DOHH2 (cell line): Measurements from ENCODE around the gene CLCN7.

Source experiments
- H3F3A ChIP-seq: fragments of 200-600 bp; sonication (generic), shearing (Covaris generic); 2 replicates; pipeline ENCODE4 v1.6.0; 2016; ENCODE audit warnings: antibody characterized with exemption, mild to moderate bottlenecking; ENCODE audit not compliant: control insufficient read depth, insufficient read depth
- H3K27ac ChIP-seq: fragments of 200-600 bp; sonication (generic); 2 replicates; pipeline ENCODE4 v1.5.1; 2014; ENCODE audit warnings: low read depth, mild to moderate bottlenecking, low read length, moderate library complexity
- H3K27me3 ChIP-seq: fragments of 200-600 bp; sonication (generic); 2 replicates; pipeline ENCODE4 v1.6.1; 2014; ENCODE audit warnings: mild to moderate bottlenecking, low read length, mixed read lengths; ENCODE audit not compliant: control insufficient read depth
- H3K36me3 ChIP-seq: fragments of 200-600 bp; sonication (generic); 2 replicates; pipeline ENCODE4 v1.6.1; 2014; ENCODE audit warnings: mild to moderate bottlenecking, low read length, moderate library complexity, mixed read lengths; ENCODE audit not compliant: control insufficient read depth
- H3K4me1 ChIP-seq: fragments of 200-600 bp; sonication (generic); 2 replicates; pipeline ENCODE4 v1.6.1; 2014; ENCODE audit warnings: mild to moderate bottlenecking, low read length, mixed read lengths; ENCODE audit not compliant: control insufficient read depth
- H3K4me2 ChIP-seq: fragments of 200-600 bp; sonication (generic); 2 replicates; pipeline ENCODE4 v1.6.0; 2014; ENCODE audit warnings: mild to moderate bottlenecking, low read length, moderate library complexity
- H3K4me3 ChIP-seq: fragments of 200-600 bp; sonication (generic); 2 replicates; pipeline ENCODE4 v1.5.1; 2014; ENCODE audit warnings: mild to moderate bottlenecking, low read length, mixed read lengths
- H3K79me2 ChIP-seq: fragments of 200-600 bp; sonication (generic); 2 replicates; pipeline ENCODE4 v1.6.1; 2014; ENCODE audit warnings: mild to moderate bottlenecking, low read length, mixed read lengths; ENCODE audit not compliant: control insufficient read depth
- H3K9me2 ChIP-seq: fragments of 200-600 bp; sonication (generic); replicated peaks from 2 replicates; pipeline ENCODE4 v1.6.1; 2014; ENCODE audit warnings: mild to moderate bottlenecking, low read length, mixed read lengths; ENCODE audit not compliant: control insufficient read depth
- H3K9me3 ChIP-seq: fragments of 200-600 bp; sonication (generic); 2 replicates; pipeline ENCODE4 v1.6.1; 2014; ENCODE audit warnings: antibody characterized with exemption, low read length, mixed read lengths; ENCODE audit not compliant: control insufficient read depth, insufficient read depth
- H4K20me1 ChIP-seq: fragments of 200-600 bp; sonication (generic); 2 replicates; pipeline ENCODE4 v1.6.0; 2014; ENCODE audit warnings: low read depth, mild to moderate bottlenecking, antibody characterized with exemption, low read length, moderate library complexity; ENCODE audit not compliant: control insufficient read depth, insufficient read depth
- CTCF ChIP-seq: fragments of 200-600 bp; sonication (generic); IDR thresholded peaks from one replicate; pipeline ENCODE4 v1.5.1; 2014; ENCODE audit warnings: antibody characterized with exemption, mild to moderate bottlenecking, low read depth, low read length; ENCODE audit not compliant: poor library complexity, severe bottlenecking
- EZH2phosphoT487 ChIP-seq: fragments of 200-600 bp; sonication (generic); IDR thresholded peaks from 2 replicates; pipeline ENCODE4 v1.6.1; 2017; ENCODE audit warnings: borderline replicate concordance, mild to moderate bottlenecking, antibody characterized with exemption, low read length, moderate library complexity, mixed read lengths

CLCN7 gene

GRCh38 chr16:1520461-1520860, 45.6 kb upstream of the CLCN7 start:
- no peaks in the 10 kb centered on the region for H3F3A ChIP-seq
- TF ChIP-seq CTCF (no peak), EZH2phosphoT487 (no peak)
- H3K4me3 ChIP-seq: no peak overlapping the region
- H3K9me3 ChIP-seq: no peaks in the 10 kb centered on the region
- H3K4me2 ChIP-seq: no peak overlapping the region
- no peak overlapping the region for H3K27ac ChIP-seq
- H3K4me1 ChIP-seq: no peaks in the 10 kb centered on the region
- no peaks in the 10 kb centered on the region for H3K27me3 ChIP-seq
- no peaks in the 10 kb centered on the region for H3K9me2 ChIP-seq
- no peaks in the 10 kb centered on the region for H3K36me3 ChIP-seq
- no peaks in the 10 kb centered on the region for H4K20me1 ChIP-seq
- H3K79me2 ChIP-seq: no peaks in the 10 kb centered on the region

GRCh38 chr16:1519831-1520230, 45.0 kb upstream of the CLCN7 start:
- no peak overlapping the region for H3K4me2 ChIP-seq
- H3K9me3 ChIP-seq: no peaks in the 10 kb centered on the region
- H3K4me1 ChIP-seq: no peaks in the 10 kb centered on the region
- H3K79me2 ChIP-seq: no peaks in the 10 kb centered on the region
- H3K9me2 ChIP-seq: no peaks in the 10 kb centered on the region
- H3K27me3 ChIP-seq: no peaks in the 10 kb centered on the region
- no peak overlapping the region for H3K27ac ChIP-seq
- H3K36me3 ChIP-seq: no peaks in the 10 kb centered on the region
- TF ChIP-seq CTCF: no peak
- no peak for TF ChIP-seq EZH2phosphoT487
- no peak overlapping the region for H3K4me3 ChIP-seq
- H4K20me1 ChIP-seq: no peaks in the 10 kb centered on the region
- H3F3A ChIP-seq: no peaks in the 10 kb centered on the region

DNA sequence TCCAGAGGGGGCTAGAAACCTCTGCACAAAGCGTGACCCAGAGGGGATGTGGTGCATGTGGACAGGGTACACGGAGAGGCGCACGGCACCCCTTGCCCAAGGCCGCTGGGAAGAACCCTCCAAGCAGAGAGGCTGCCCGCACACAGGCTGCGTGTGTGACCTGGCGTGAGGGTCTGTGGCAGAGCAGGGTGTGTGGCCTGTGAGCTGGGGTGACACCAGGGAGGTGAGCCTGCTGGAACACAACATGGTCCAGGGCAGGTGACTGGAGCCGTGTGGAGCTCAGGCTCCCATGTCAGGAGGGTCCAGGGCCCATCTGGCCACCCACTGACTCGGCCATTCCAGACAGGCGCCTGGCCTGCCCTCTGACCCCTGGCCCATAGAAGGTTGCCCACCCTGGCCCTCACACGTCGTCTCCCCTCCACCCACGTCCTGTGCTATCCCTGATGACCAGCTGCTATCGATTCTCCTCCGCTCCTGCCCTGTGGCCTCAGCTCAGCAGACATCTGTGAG, 43.9 kb upstream of the CLCN7 start:
- no peaks in the 10 kb centered on the region for H3K27me3 ChIP-seq
- H3K9me3 ChIP-seq: no peaks in the 10 kb centered on the region
- no peaks in the 10 kb centered on the region for H3F3A ChIP-seq
- no peak for TF ChIP-seq CTCF
- no peak for TF ChIP-seq EZH2phosphoT487
- H4K20me1 ChIP-seq: no peaks in the 10 kb centered on the region
- H3K36me3 ChIP-seq: no peaks in the 10 kb centered on the region
- H3K4me2 ChIP-seq: no peak overlapping the region
- H3K9me2 ChIP-seq: no peaks in the 10 kb centered on the region
- no peak overlapping the region for H3K4me3 ChIP-seq
- H3K27ac ChIP-seq: no peak overlapping the region
- no peaks in the 10 kb centered on the region for H3K4me1 ChIP-seq
- H3K79me2 ChIP-seq: no peaks in the 10 kb centered on the region
